ENCODE data around the gene ERMAP.
"Not testable (repeated sequence)": the region's sequence is repeated elsewhere in the genome, so short reads cannot be mapped to it uniquely, and the experiment has no call there.

Gene ERMAP

GRCh38 chr1:42859366-42859765 is 42.4 kb downstream of the ERMAP start:
- in situ Hi-C loops (cut with HindIII; ENCODE audit: low pct_ligation_motif_present, low pct_unique_long_range_greater_than_20kb, low sequenced_read_pairs); DNase-seq: not testable (repeated sequence)

DNA sequence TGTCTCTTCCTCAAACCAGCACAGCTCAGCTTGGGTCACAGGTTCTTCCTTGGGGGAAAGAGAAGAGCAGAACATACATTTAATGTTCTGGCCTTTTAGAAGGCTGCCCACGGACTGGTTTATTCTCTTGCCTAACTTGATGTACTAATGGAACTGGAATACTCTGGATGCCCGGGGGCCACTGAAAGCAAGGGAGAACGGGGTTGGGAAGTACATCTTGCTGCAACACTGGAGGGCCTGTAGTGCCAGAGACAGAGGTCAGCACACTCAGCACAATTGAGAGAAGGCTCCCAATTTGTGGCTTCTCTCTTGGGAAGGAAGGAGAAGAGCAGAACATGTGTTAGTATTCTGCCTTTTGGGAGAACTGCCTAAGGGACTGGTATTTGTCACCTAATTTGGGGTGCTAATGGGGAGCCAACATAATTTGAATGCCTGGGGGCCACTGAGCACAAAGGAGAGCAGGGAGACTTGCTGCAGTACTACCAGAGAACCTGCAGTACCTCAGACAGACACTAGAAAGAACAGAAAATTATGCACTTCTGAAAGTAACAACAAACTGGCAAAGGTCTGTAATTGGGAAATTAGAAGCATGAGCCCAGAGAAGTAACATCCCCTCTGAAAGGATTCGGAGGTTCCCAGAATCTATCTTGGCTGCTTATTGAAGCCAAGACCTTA is 43.6 kb downstream of the ERMAP start:
- in situ Hi-C loops (cut with HindIII; ENCODE audit: low pct_ligation_motif_present, low pct_unique_long_range_greater_than_20kb, low sequenced_read_pairs), result no loop called here
- DNase-seq, result no peak

DNA sequence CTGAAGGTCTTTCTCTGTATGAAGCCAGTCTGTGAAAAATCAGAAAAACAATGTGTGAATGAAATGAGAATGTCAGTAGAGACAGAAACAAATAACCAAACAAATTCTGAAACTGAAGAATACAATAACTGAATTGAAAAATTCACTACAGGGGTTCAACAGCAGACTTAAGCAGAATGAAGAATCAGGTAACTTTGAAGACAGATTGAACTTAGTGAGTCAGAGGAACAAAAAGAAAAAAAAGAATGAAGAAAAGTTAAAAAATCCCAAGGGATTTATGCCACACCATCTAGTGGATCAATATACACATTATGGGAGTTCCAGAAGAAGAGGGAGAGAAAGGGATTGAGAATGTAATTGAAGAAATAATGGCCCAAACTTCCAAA is 44.1 kb downstream of the ERMAP start:
- DNase-seq, result no peak
- in situ Hi-C loops (cut with HindIII; ENCODE audit: low pct_ligation_motif_present, low pct_unique_long_range_greater_than_20kb, low sequenced_read_pairs), result no loop called here

- in situ Hi-C loops (cut with HindIII; ENCODE audit: low pct_ligation_motif_present, low pct_unique_long_range_greater_than_20kb, low sequenced_read_pairs), result no loop called here
- no peak for DNase-seq
These were observed 49.6 kb downstream of the ERMAP start for GRCh38 chr1:42866549-42866948.

- DNase-seq; in situ Hi-C loops (cut with HindIII; ENCODE audit: low pct_ligation_motif_present, low pct_unique_long_range_greater_than_20kb, low sequenced_read_pairs): not testable (repeated sequence)
These were observed 51.5 kb downstream of the ERMAP start for GRCh38 chr1:42868466-42868865.

DNA sequence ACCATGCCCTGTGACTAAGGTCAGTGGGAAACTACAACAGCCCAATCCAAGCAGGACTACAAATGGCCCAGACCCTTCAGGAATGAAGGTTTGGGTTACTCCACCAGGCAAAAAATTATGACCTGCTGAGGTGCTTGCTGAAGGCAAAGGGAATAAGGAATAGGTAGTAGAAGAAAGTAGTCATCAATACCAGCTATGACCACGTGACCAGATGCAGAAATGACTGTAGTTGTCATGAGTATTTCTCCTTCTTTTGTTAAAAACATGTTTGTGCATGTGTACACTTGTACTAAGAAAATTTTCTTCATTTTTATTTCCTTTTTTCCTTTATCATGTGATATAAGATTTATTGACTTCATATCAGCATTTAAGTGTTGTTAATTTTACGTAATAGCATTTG is 52.3 kb downstream of the ERMAP start:
- in situ Hi-C loops (cut with HindIII; ENCODE audit: low pct_ligation_motif_present, low pct_unique_long_range_greater_than_20kb, low sequenced_read_pairs); DNase-seq: not testable (repeated sequence)

- DNase-seq; in situ Hi-C loops (cut with HindIII; ENCODE audit: low pct_ligation_motif_present, low pct_unique_long_range_greater_than_20kb, low sequenced_read_pairs): not testable (repeated sequence)
These were observed 52.8 kb downstream of the ERMAP start for GRCh38 chr1:42869751-42870150.

DNA sequence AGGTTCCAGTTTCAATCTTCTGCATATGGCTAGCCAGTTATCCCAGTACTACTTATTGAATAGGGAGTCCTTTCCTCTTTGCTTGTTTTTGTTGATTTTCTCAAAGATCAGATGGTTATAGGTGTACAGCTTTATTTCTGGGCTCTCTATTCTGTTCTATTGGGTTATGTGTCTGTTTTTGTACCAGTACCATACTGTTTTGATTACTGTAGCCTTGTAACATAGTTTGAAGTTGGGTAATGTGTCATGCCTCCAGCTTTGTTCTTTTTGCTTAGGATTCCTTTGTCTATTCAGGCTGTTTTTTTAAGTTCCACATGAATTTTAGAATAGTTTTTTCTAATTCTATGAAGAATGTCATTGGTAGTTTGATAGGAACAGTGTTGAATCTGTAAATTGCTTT is 56.2 kb downstream of the ERMAP start:
- DNase-seq; in situ Hi-C loops (cut with HindIII; ENCODE audit: low pct_ligation_motif_present, low pct_unique_long_range_greater_than_20kb, low sequenced_read_pairs): not testable (repeated sequence)

DNA sequence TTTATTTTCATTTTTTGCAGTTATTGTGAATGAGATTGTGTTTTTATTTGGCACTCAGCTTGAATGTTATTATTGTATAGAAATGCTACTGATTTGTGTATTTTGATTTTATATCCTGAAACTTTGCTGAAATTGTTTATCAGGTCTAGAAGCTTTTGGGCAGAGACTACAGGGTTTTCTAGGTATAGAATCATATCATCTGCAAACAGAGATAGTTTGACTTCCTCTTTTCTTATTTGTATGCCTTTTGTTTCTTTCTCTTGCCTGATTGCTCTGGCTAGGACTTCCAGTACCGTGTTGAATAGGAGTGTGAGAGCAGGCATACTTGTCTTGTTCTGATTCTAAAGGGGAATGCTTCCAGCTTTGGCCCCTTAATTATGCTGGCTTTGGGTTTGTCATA is 56.7 kb downstream of the ERMAP start:
- DNase-seq, result no peak
- in situ Hi-C loops (cut with HindIII; ENCODE audit: low pct_ligation_motif_present, low pct_unique_long_range_greater_than_20kb, low sequenced_read_pairs), result no loop called here

DNA sequence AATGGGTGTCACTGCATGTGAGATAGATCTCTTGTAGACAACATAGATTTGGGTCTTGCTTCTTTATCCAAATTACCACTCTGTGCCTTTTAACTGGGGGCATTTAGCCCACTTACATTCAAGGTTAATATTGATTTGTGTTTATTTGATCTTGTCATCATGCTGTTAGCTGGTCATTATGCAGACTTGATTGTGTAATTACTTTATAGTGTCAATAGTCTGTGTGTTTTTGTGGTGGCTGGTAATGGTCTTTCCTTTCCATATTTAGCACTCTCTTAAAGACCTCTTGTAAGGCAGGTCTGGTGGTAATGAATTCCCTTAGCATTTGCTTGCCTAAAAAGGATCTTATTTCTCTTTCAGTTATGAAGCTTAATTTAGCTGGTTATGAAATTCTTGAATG is 59.1 kb downstream of the ERMAP start:
- DNase-seq, result no peak
- in situ Hi-C loops (cut with HindIII; ENCODE audit: low pct_ligation_motif_present, low pct_unique_long_range_greater_than_20kb, low sequenced_read_pairs), result no loop called here

GRCh38 chr1:42877380-42877779 is 60.5 kb downstream of the ERMAP start:
- in situ Hi-C loops (cut with HindIII; ENCODE audit: low pct_ligation_motif_present, low pct_unique_long_range_greater_than_20kb, low sequenced_read_pairs), result no loop called here
- DNase-seq, result no peak

DNA sequence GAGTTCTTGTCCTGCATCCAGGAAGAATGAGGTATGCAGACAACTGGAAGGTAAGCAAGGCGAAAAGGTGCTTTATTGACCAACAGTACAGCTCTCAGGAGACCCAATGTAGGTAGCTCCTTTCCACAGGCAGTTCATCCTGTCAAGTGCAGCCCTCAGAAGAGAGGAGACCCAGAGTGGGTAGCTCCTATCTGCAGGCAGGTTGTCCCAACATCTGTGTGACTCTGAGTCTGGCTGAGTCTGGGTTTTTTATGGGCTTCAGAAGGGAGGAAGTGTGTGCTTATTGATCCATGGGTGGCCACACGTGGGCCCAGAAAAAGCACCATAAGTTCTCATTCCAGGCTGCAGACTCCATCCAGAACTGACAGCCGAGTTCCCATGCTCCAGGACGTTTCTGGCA is 63.5 kb downstream of the ERMAP start:
- in situ Hi-C loops (cut with HindIII; ENCODE audit: low pct_ligation_motif_present, low pct_unique_long_range_greater_than_20kb, low sequenced_read_pairs), result no loop called here
- no peak for DNase-seq

DNA sequence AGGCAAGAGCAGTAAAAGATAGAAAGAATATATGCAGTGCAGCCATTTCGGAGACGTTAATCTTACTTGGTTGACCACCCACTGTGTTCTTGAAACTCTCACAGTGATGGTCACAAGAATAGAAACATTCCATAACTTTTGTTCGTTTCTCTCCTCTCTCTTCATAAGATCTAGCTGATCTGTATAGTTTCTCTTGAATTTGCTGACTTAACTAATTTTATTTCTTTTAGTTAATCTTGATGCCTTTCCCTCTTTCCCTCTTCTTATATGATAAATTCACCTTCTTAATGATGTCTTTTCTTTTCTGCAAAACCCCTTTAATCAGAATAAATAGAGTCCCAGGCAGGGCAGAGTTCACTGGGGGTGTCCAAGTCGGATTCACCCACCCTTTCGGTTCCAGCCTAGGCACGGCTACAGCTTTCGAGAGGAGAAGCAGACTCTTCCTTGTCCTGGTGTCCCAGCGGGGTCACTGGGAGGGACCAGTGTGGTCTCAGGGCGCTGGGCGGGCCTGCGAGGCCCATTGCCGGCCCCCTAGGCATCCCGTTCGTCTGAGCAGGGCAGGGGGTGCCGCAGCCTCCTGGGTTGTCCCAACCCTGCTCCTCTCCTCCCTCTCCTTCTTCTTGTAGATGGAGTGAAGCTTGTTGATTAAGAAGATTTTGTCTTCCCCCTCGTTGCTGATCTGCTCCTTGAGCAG is 69.3 kb downstream of the ERMAP start:
- DNase-seq, result no peak
- in situ Hi-C loops (cut with HindIII; ENCODE audit: low pct_ligation_motif_present, low pct_unique_long_range_greater_than_20kb, low sequenced_read_pairs), result no loop called here

GRCh38 chr1:42886800-42887199 is 69.9 kb downstream of the ERMAP start:
- in situ Hi-C loops (cut with HindIII; ENCODE audit: low pct_ligation_motif_present, low pct_unique_long_range_greater_than_20kb, low sequenced_read_pairs), result no loop called here
- DNase-seq, result no peak

DNA sequence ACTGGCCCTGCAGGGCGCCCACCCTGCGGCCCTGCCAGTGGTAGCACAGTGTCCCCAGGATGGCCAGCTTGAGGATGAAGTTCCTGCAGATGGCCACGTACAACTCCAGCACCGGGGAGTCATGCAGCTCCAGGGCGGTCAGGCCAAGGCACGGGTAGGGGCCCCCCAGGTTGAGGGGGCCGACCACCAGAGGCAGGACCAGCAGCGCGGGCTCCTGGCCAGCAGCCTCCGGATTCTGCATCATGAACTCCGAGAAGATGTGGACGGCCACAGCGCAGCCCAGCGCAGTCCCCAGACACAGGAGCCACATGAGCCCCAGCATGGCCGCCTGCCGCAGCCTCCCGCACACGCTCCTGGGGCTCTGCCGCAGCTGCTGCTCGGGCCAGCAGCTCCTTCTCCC is 70.4 kb downstream of the ERMAP start:
- no peak for DNase-seq
- in situ Hi-C loops (cut with HindIII; ENCODE audit: low pct_ligation_motif_present, low pct_unique_long_range_greater_than_20kb, low sequenced_read_pairs), result no loop called here

GRCh38 chr1:42888013-42888633 is 71.2 kb downstream of the ERMAP start:
- DNase-seq, result no peak
- in situ Hi-C loops (cut with HindIII; ENCODE audit: low pct_ligation_motif_present, low pct_unique_long_range_greater_than_20kb, low sequenced_read_pairs), result no loop called here

DNA sequence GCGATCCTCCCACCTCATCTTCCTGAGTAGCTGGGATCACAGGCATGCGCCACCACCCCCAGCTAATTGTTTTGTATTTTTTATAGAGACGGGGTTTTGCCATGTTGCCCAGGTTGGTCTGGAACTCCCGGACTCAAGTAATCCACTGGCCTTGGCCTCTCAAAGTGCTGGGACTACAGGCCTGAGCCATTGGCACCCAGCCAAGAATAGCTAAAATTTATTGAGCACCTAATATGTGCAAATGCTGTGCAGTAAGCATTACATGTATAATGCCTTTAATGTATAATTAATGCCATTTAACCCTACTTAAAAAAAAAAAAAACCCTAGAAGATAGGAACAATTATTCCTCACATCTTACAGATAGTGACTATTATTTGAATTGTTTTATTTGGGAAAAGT is 72.3 kb downstream of the ERMAP start:
- in situ Hi-C loops (cut with HindIII; ENCODE audit: low pct_ligation_motif_present, low pct_unique_long_range_greater_than_20kb, low sequenced_read_pairs), result no loop called here

GRCh38 chr1:42891465-42892138 is 74.7 kb downstream of the ERMAP start:
- DNase-seq, result no peak
- in situ Hi-C loops (cut with HindIII; ENCODE audit: low pct_ligation_motif_present, low pct_unique_long_range_greater_than_20kb, low sequenced_read_pairs), result no loop called here

More for the DNA sequence above, 72.3 kb downstream of the ERMAP start:
- DNase-seq, result no peak

Data from ACHN (cell line).